Stimulated activated CD8-positive, alpha-beta memory T cell treated with anti-CD3 and anti-CD28 coated beads, Interleukin-4, amount 100 ng/mL, for 4 hours (primary cell): ENCODE measurements around the gene SLC10A7.

Experiments used
- DNase-seq, 2 donors: peaks; one replicate each; pipeline ENCODE4 v3.0.0-alpha.2; 2020; ENCODE audit warnings: low read depth in 2 of 2, low spot score in 1 of 2

SLC10A7 gene

DNA sequence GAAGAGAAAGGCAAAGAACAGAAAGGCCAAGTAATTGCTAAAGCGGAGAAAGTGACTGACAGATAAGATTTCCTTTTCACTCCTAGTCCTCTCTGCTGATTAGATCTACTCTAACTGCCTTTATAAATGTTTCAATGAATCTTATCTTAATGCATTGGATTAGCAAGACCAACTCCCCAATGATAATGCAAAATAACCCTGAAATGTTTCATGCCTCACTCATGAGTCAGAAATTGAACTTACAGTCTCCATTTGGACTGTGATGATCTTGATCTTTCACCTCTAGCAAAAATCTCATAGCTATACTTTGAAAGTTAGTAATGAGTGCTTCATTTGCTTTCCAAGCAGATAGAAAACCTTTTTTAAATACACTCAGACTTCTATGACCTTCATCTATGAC lies 26.5 kb downstream of the SLC10A7 start:
- no peak for DNase-seq

- DNase-seq, result no peak
These were observed 27.6 kb downstream of the SLC10A7 start for GRCh38 chr4:146494143-146494542.

- DNase-seq, result no peak
These were observed 31.6 kb downstream of the SLC10A7 start for GRCh38 chr4:146490106-146490505.

DNA sequence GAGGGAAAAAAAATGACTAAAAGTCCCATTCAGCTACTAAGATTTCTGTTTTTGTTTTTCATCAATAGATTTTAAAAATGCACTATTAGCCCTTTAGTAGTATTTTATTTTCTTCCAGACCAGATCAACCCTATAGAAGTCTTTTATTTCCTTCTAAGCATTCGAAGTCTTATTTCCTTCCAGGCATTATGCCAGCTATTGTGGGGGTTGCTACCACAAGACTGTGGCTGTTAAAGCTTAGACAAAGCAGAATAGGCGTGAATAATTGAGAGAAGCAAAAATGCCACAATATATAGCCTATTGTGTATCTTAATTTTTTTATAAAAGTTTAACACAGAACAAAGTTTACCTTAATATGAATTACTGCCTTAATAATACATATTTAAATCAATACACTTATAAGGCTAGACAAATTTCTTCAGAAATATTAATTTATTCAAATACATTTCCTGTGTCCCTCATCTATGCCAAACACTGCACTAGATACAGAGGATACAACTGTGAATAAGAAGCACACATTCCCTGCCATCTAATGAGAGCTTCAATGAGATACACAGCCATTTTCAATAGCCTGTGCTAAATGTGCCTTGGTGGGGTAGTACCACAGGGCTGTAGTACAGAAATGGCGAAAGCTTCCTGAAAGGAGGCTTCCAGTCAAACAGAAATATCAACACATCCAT lies 33.1 kb downstream of the SLC10A7 start:
- DNase-seq, result no peak

DNA sequence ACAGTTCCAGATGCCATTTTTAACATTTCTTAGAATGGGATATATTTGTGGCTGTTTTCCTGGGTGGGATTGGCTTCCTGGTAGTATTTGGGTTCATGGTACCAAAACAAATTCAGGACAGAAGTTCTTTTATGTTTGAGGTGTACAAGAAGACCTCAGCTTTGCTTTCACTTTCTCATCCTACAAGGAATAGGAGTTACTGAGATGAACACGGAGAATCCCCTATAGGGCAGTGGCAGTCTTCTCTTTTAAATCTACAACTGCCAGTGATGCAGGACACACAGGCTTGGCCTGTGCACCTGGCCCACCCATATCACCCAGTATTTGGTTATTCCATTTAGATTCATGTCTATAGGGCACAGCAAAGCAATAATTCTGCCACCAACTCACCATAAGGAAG lies 35.2 kb downstream of the SLC10A7 start:
- no peak for DNase-seq

- DNase-seq, result no peak
These were observed 35.8 kb downstream of the SLC10A7 start for GRCh38 chr4:146485968-146486367.

DNA sequence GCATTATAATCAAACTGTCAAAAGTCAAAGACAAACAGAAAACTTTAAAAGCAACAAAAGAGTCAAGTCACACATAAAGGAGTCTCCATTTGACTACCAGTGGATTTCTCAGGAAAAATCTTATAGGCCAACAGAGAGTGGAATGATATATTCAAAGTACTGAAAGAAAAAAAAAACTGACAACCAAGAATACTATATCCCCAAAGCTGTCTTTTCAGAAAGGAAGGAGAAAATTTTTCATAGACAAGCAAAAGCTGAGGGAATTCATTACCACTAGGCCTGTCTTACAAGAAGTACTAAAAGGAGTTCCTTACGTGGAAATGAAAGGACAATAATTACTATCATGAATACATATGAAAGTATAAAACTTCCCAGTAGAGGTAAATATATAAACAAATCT lies 39.0 kb downstream of the SLC10A7 start:
- no peak for DNase-seq

DNA sequence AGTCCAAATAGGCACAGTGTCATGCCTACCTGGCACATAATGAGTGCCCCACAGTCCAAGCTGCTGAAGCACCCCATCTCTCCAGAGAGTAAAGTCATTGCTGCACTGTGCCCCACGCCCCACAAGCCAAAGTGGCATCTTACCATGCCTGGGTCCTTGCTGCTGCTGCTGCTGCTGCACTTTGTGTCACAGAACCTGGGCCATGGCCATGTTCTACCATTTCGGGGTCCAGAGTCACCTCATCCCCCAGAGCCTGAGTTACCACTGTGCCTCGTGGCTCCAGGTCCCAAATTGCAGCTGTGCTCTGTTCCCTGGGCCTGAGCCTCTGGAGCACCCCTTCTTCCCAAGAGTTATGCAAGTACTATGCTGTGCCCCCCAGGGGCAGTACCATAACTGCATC lies 40.5 kb downstream of the SLC10A7 start:
- no peak for DNase-seq

- no peak for DNase-seq
These were observed 43.7 kb downstream of the SLC10A7 start for GRCh38 chr4:146478009-146478408.

DNA sequence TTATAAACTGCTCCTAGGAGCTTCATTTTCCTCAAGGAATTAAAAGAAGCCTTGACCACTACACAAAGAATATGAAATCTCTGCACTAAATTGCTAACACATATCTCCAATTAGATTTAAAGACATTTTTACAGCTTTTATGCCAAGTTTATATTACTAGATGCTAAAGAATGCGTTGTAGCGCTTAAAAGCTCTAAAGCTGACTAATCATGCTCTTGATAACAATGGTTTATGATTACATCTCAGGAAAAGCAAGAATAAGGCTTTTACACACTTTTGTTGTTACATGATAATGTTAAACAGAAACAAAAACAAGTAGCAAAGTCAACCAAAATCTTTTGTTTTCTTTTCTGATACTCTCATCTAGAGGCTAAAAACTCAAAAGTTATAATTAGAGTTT lies 44.7 kb downstream of the SLC10A7 start:
- no peak for DNase-seq

GRCh38 chr4:146472404-146472803 lies 49.3 kb downstream of the SLC10A7 start:
- no peak for DNase-seq

DNA sequence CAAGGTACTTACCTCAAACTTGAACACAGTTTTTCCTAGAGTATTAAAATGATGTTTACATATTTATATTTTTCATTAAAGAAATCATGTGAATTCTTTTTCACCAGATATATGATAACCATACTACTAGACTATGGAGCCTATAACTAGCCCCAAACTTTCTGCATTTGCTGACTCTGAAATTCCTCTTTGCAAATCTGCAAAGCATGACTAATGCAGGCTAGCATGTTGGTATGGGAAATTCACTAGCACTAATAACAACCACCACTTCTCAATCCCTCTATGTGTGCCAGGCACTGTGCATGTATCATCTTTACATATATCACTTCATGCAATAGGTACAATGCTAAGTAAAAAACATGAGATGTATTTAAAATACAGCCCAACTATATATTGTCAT lies 51.1 kb downstream of the SLC10A7 start:
- no peak for DNase-seq

- DNase-seq, result no peak
These were observed 52.7 kb downstream of the SLC10A7 start for GRCh38 chr4:146469022-146469421.

- no peak for DNase-seq
These were observed 56.1 kb downstream of the SLC10A7 start for GRCh38 chr4:146465628-146466027.

DNA sequence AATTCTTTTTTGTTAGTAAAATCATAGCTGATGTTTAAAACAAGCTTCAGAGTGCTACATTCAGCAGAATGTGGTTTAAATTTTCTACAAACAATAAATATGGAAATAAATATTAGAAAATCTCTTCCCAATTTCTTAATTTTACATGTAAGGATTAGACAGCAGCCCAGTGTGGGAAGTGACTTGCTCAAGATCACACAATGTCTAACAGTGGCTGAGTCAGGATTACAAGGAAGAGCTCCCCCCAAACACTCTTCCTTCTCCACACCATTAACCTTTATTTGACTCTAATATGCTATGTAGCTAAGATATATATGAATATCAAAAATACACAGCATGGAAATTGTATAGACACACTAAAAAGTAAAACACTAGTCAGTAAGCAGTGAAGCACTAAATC lies 59.5 kb downstream of the SLC10A7 start:
- DNase-seq, result no peak

GRCh38 chr4:146458594-146458993 lies 63.1 kb downstream of the SLC10A7 start:
- no peak for DNase-seq

DNA sequence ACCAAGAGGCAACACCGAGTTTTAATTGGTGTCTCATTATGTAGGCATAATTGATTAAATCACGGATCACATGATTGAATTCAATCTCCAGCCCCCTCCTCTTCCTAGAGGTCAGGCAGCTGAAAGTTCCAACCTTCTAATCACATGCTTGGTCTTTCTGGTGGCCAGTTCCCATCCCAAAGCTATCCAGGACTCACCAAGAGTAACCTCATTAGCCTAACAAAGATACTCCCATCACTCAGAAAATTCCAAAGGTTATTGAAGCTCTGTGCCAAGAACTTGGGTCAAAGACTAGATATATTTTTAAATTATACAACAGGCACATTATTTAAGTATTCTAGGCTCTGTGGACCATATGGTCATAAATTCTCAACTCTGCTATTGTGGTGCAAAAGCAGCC lies 65.1 kb downstream of the SLC10A7 start:
- DNase-seq, result no peak

- no peak for DNase-seq
These were observed 68.4 kb downstream of the SLC10A7 start for GRCh38 chr4:146453181-146453807.

DNA sequence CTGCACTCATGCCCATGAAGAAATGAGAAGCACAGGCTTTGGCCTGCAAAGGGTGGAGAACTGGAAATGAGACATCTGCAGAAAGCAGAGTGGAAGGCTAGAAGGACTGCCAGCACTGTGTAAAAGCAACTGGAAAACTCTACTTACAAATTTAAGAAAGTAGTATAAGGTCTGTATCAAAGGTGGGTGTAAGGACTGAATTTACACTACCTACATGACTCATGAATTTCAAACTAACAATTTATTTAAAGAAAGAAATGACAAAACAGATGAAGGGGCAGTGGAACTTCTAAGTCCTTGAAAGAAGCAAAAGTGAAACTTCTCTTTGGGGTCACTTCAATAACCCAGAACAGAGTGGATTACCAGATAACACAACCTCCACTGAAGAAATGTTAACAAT lies 71.2 kb downstream of the SLC10A7 start:
- no peak for DNase-seq

DNA sequence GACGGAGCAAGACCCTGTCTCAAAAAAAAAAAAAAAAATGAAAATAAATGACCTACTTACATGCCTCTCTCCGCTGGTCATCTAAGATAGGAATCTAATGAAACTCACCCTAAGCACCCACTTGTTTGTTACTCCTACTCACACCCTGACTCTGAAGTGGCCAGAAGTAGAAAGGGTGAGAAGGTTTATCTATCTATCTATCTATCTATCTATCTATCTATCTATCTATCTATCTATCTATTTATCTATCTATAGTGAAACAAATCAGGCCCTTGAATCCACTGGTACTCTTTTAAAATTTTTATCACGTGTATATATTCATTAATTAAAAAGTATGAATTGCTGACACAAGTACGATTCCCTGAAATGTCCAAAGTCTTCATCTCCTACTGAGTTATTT lies 75.2 kb downstream of the SLC10A7 start:
- no peak for DNase-seq

- DNase-seq, result no peak
These were observed 76.3 kb downstream of the SLC10A7 start for GRCh38 chr4:146445198-146446150.

GRCh38 chr4:146443525-146443924 lies 78.2 kb downstream of the SLC10A7 start:
- no peak for DNase-seq
